Right renal pelvis (tissue), 4 donors: Measurements from ENCODE around the gene SLC47A1. TPM values are rescaled to one million over a fixed set of nuclear protein-coding genes. Genes with fewer than 3 reads are reported as not detected.
"Not testable (repeated sequence)": the region's sequence is repeated elsewhere in the genome, so short reads cannot be mapped to it uniquely, and the experiment has no call there.

Experiments
- DNase-seq, 4 donors: peaks; one replicate each; pipeline ENCODE4 v3.0.0-alpha.2; 2013; ENCODE audit warnings: low read depth in 4 of 4, low spot score in 3 of 4, missing footprints in 1 of 4
- polyA plus RNA-seq, 4 donors: library from polyadenylated mRNA; unstranded; fragments of 120-200 nt; gene quantifications; one replicate each; pipeline ENCODE4 v1.2.1, GENCODE V29; 2013; ENCODE audit not compliant: insufficient read length in 4 of 4

The SLC47A1 gene
- polyA plus RNA-seq, 4 donors, result 15.5 to 38.7 (median 21.0) TPM

DNA sequence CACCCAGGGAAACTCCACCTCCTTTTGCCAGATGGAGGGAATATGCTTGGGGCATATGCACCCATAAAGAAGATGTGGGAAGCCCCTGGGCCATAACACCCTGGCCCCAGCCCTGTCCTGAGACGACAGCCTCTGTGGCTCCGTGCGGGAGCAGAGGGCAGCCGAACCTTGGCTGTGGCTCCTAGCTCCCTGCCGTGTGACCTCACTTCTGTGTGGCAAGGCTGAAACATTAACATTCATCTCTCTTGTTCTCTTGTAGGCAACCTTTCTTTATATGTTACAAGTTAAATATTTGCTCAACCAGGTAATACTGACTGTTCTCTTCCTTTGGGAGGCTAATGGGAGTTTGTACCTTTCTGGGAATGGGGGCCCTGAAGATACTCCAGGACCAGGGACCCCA, 17.5 kb downstream of the SLC47A1 start:
- DNase-seq, result no peak

DNA sequence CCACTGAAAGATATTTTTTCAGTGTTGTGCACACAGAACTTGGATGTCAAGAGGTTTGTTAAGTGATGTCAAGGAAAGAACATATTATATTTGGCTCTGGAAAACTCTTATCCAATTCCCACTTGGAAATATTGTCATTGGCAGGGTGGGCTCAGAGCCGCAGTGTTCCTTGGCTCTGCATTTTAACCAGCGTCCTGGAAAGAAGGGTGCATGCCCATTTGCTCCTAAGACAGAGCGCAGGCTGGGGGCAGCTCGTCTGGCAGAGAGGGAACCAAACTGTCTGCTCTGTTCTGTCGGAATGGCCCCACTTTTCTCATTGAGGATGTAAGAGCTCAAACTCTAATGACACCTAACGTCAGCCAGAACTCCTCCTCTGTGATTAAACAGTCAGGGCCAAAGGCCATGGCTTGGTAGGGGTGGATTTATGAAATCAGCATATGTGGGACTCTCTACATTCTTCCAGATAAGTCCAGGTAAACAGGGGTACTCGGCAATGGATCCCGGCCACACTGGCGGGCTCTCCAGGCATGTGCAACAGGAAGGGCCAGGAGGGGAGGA, 18.0 kb downstream of the SLC47A1 start:
- DNase-seq, result no peak

DNA sequence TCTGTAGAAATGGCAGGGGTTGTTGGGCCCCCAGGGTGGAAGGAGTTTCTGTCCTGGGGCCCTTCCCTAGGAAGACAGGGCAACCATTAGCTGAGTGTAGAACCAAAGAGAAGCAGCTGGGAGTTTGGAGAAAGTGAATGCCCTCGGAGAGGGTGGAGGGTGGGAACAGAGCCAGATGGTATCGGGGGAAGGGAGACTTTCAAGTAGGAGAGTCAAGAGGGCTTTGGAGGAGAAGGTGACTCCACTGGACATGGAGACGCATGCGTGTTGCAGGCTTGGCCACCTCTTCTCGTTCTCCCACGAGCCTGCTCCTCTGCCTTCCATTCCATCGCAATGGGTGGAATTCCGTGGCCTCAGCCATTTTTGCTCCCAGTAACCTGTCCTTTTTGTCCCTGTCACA, 19.4 kb downstream of the SLC47A1 start:
- no peak for DNase-seq

DNA sequence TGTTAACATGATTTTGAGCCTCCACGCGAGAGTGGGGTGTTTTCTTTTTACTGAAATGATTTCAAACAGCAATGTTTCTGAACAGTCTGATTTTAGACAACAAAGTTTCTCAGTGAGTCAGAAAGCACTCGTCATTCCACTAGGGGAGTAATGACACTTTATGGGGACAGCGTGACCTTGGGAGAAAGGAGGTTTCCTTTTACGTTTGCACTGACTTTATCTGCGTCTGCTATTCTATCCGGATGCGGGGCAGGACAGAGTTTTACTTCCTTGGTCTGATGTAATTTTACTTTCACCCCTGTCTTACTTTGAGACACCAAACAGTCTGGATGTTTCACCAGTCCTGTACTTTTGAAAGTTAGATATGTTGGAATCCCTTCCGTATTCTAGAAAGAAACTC, 20.7 kb downstream of the SLC47A1 start:
- DNase-seq, result no peak

GRCh38 chr17:19555746-19556145, 22.1 kb downstream of the SLC47A1 start:
- no peak for DNase-seq

GRCh38 chr17:19558946-19559345, 25.3 kb downstream of the SLC47A1 start:
- no peak for DNase-seq

- no peak for DNase-seq
Observed at GRCh38 chr17:19561697-19562318, 28.2 kb downstream of the SLC47A1 start.

- no peak for DNase-seq
Observed at GRCh38 chr17:19565817-19566575, 32.3 kb downstream of the SLC47A1 start.

GRCh38 chr17:19567216-19568015, 33.8 kb downstream of the SLC47A1 start:
- DNase-seq, result no peak

- no peak for DNase-seq
Observed at GRCh38 chr17:19568016-19568350, 34.3 kb downstream of the SLC47A1 start.

GRCh38 chr17:19569785-19570543, 36.3 kb downstream of the SLC47A1 start:
- DNase-seq, result no peak

- DNase-seq, result no peak
Observed at GRCh38 chr17:19570544-19571062, 36.9 kb downstream of the SLC47A1 start.

- DNase-seq, result no peak
Observed at GRCh38 chr17:19573075-19573474, 39.4 kb downstream of the SLC47A1 start.

GRCh38 chr17:19574956-19575355, 41.3 kb downstream of the SLC47A1 start:
- no peak for DNase-seq

DNA sequence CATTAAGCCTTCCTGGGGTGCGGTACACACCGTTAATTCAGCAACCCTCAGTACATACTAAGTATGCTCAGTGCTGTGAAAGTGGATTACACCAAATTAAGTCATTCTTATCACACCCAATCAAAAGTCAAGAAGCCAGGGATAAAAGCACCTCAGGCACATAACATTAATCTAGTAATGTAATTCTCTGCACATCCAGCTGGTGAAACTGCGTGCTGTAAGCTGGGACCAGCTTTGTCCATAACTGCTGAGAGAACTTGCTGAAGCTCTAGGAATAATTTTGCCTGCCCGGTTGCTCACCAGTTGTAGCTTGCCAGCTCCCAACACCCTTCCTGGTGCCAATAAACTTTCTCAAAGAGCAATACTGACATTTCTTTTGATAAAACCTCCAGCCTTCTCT, 44.9 kb downstream of the SLC47A1 start:
- no peak for DNase-seq

- DNase-seq, result no peak
Observed at GRCh38 chr17:19579192-19579761, 45.6 kb downstream of the SLC47A1 start.

GRCh38 chr17:19579867-19580565, 46.4 kb downstream of the SLC47A1 start:
- peak in 1 of 4 donors; percentile 18 for DNase-seq

GRCh38 chr17:19580566-19580920, 46.9 kb downstream of the SLC47A1 start:
- DNase-seq, result not testable (repeated sequence)

DNA sequence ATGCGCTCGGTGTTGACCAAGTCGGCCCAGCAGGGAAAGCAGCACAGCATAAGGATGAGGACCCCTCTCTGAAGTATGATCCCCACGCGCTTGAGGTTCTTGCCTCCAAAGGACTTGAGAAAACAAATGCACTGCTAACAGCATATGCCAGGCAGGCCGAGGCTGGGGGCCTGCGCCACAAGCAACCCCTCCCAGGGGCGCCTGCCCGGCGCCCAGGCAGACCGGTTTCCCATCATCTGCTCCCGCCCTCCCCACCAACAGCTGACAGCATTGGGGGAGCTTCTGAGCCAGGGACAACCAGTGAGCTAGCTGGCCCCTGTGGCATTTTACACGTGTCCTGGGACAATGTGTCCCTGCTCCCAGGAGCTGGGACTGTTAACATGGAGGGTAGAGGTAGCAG, 48.5 kb downstream of the SLC47A1 start:
- DNase-seq, result not testable (repeated sequence)
